ENCODE data around the gene HLA-DMB.

The HLA-DMB gene

DNA sequence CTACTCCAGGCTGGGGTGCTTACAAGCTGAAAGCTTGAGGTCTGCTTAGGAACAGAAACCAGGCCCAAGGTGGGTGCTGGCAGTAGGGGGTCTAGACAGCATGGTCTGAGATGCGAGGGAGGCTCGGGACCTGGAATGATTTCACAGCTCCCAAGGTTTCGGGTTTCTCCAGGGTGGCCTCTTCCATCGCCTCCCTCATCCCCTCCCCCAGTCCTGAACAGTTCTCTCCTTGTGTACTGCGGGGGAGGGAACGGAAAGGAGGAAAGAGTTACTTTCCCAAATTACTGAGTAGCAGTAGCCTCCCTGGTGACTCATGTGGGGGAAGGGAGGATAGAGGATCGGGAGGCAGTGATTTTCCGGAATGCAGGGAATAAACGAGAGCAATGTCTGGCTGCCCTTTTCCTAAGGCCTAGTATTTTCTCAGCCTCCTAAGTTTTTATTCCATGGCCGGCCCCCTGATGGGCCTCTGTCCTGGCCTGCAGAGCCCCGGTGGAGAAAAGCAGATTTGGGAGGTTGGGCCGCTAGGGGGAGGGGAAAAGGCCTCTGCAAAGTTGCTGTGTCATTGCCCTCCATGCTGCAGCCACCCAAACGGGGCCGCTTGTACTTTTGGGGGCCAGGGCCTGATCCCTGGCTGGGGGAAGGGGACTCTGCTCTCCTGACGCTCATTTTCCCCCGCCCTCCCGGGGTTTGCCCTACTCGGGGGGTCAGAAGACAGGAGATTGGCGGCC is 29.0 kb upstream of the HLA-DMB start:
- ChIA-PET CTCF (interaction anchor here (1.0 to 14.8 kb wide), 7 partner anchors 11 to 132 kb away, joined by 4 to 313 read pairs (median 10); partner anchors contain the start of genes HLA-DMA and TAP2), POLR2A (interaction anchor here (0.7 to 9.8 kb wide), 7 partner anchors 15 to 111 kb away, joined by 3 to 271 read pairs (median 7); partner anchors contain the start of genes HLA-DMA and HLA-DMB)
- DNase-seq (ENCODE audit: extremely low spot score): no peak
- TF ChIP-seq, protein P1, sequence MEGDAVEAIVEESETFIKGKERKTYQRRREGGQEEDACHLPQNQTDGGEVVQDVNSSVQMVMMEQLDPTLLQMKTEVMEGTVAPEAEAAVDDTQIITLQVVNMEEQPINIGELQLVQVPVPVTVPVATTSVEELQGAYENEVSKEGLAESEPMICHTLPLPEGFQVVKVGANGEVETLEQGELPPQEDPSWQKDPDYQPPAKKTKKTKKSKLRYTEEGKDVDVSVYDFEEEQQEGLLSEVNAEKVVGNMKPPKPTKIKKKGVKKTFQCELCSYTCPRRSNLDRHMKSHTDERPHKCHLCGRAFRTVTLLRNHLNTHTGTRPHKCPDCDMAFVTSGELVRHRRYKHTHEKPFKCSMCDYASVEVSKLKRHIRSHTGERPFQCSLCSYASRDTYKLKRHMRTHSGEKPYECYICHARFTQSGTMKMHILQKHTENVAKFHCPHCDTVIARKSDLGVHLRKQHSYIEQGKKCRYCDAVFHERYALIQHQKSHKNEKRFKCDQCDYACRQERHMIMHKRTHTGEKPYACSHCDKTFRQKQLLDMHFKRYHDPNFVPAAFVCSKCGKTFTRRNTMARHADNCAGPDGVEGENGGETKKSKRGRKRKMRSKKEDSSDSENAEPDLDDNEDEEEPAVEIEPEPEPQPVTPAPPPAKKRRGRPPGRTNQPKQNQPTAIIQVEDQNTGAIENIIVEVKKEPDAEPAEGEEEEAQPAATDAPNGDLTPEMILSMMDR (IDR thresholded peaks at IDR 0.05; ENCODE audit: control extremely low read depth, extremely low read depth, low read depth, missing control alignments): no peak

DNA sequence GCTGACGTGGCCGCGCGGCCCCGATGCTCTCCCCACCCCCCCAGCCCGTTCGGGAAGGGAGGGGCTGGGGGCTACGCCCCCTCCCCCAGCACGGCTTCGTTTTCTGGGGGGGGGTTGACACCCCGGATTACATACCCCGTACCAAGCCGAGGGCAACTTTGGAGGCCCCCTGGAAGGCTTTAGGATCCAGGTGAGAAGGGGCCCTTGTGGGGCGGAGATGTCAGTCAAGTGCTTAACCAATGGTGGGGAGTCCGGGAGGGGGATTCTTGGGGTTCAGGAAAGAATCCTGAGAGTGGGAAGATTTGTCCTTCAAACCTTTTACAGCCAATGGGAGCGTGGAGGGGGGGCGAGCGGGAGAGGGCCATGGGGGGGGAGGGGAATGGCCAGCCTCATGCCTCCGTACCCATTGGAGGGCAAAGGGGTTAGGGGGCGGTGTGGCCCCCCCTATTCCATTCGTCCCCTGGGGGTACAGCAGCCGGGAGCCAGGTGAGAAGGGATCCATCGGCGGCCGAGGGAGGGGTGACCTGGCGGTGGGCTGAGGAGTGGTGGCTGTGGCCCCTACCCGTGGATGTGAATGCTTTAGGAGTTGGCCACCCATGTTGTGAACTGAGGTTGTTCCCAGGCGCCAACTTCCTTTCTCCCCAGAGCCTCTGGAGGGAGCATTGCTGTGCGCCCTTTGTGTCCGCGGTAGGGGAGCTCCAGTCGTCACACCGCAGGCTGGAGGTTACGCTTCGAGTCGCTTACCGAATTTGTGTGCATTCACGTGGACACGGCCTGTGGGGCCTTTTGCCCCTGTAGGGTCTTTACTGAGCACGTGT is 28.2 kb upstream of the HLA-DMB start:
- ChIA-PET POLR2A (interaction anchor here (0.6 to 9.8 kb wide), 7 partner anchors 14 to 55 kb away, joined by 3 to 271 read pairs (median 6); partner anchors contain the start of genes HLA-DMA and HLA-DMB), CTCF (interaction anchor here (1.0 to 14.8 kb wide), 7 partner anchors 11 to 131 kb away, joined by 4 to 313 read pairs (median 10); partner anchors contain the start of genes HLA-DMA, HLA-DMB and TAP2)
- no peak for DNase-seq (ENCODE audit: extremely low spot score)
- TF ChIP-seq, protein P1 (IDR thresholded peaks at IDR 0.05; ENCODE audit: control extremely low read depth, extremely low read depth, low read depth, missing control alignments): no peak

DNA sequence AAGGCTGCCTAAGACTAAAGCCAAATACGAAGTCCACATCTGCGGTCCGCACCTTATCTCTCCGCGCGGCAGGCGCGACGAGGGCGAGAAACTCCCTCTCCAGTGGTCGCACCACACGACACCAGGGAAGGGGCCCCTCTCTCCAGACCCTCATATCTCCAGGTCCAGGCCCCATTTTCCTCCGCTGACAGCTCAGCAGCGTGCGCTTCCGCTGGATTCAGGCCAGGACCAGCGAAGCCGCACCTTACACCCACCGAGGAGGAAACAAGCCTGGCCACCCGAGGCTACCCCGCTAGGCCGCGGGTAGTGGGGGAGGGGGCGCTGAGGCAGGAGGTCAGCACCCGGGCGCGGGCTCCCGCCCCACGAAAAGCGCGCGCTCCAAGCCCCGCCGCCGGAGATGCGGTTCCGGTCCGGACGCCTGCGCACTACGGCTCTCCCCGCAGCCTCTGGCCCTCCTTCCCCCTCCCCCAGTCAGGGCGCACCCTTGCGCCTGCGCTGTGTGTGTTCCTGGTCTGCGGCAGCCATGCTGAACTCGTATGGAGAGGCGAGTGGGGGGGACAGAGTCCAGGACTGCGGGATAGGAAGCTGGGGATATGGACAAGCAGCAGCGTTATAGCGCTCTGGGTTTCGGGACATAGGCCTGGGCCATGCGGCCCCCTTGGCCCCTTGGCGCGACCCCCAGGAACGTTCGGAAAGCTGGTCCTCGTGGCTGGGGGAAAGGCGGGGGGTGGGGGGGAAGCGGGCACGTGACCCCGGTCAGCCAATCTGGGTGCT is 27.5 kb upstream of the HLA-DMB start, which contains the start of gene BRD2:
Gene BRD2, plus strand, starts transcription at position 502 of the 774 bp plus-strand sequence. CDS start 4,305 bp downstream, outside the sequence.
- CTCF ChIA-PET: interaction anchor here (0.6 to 14.8 kb wide), 13 partner anchors 8 to 130 kb away, joined by 3 to 313 read pairs (median 7); partner anchors contain the start of genes HLA-DMA, HLA-DMB and TAP2
- TF ChIP-seq, protein P1 (IDR thresholded peaks at IDR 0.05; ENCODE audit: control extremely low read depth, extremely low read depth, low read depth, missing control alignments): no peak
- POLR2A ChIA-PET: interaction anchor here (0.6 to 9.8 kb wide), 6 partner anchors 13 to 113 kb away, joined by 3 to 271 read pairs (median 4); partner anchors contain the start of gene HLA-DMA
- DNase-seq (ENCODE audit: extremely low spot score): peak; percentile 93

DNA sequence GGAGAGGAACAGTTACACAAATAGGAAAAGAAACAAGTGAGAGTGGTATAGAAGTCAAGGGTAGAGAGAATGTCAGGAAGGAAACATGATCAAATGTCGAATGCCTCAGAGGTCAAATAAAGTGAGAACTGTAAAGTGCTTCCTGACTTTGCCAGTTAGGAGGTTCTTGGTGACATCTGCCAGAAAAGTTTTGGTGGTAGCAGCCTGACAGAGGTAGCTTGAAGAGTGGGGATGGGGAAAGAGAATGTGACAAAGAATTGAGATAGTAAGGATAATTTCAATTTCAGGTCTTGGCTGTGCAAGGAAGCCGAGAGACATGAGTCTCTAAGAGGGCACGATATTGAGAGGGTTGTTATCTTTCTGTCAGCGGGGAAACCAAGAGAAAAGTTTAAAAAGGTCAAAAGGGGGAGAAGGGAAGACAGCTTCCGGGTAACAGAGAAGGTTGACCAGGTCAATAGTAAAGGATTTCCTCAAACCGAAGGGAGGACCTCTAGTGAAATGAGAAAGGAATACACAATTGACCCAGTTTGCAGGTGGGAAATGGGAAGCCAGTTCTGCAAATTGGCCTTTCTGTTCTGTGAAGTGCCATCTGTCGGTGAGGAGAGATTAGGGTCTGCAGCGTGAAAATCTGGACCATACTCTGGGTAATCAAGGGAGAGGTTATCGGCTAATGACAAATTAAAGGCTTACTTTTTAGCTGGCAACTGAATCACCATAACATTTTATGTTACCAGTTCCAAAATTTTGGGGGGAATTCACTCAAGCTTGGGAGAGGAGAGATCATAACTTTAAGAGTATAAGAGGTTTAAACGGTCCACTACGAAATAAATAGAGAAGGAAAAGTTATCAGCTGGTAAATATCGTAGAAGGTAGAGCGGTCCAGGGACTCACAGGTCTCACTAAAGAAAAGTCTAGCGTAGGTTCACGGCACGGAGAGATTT is 26.6 kb upstream of the HLA-DMB start:
- ChIA-PET POLR2A (interaction anchor here (0.6 to 9.8 kb wide), 6 partner anchors 11 to 122 kb away, joined by 3 to 219 read pairs (median 4); partner anchors contain the start of gene HLA-DMA), CTCF (interaction anchor here (0.6 to 14.8 kb wide), 15 partner anchors 9 to 129 kb away, joined by 3 to 313 read pairs (median 6); partner anchors contain the start of genes HLA-DMA, HLA-DMB and TAP2)
- no peak for DNase-seq (ENCODE audit: extremely low spot score)
- TF ChIP-seq, protein P1 (IDR thresholded peaks at IDR 0.05; ENCODE audit: control extremely low read depth, extremely low read depth, low read depth, missing control alignments): peak; percentile 49

DNA sequence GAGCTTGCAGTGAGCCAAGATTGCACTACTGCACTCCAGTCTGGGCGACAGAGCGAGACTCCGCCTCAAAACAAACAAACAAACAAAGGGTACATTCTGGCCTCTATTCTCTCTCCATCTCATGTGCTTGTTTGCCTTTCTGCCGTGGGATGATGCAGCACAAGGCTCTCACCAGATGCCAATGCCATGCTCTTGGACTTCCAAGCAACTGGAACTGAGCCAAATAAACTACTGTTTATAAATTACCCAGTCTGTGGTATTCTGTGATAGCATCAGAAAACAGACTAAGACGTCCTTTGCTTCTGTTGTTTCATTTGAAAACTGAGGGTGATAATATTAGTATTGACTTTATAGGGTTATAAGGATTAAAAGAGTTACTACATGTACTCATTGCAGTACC is 23.9 kb upstream of the HLA-DMB start:
- CTCF ChIA-PET: interaction anchor here (2.2 to 14.8 kb wide), 5 partner anchors 10 to 32 kb away, joined by 10 to 313 read pairs (median 20); partner anchors contain the start of genes HLA-DMA and HLA-DMB
- DNase-seq (ENCODE audit: extremely low spot score): no peak
- TF ChIP-seq, protein P1 (IDR thresholded peaks at IDR 0.05; ENCODE audit: control extremely low read depth, extremely low read depth, low read depth, missing control alignments): no peak
- POLR2A ChIA-PET: no interaction called here

Data from GM10248 (cell line).